ENCODE measurements around the gene MACF1.

MACF1 gene

DNA sequence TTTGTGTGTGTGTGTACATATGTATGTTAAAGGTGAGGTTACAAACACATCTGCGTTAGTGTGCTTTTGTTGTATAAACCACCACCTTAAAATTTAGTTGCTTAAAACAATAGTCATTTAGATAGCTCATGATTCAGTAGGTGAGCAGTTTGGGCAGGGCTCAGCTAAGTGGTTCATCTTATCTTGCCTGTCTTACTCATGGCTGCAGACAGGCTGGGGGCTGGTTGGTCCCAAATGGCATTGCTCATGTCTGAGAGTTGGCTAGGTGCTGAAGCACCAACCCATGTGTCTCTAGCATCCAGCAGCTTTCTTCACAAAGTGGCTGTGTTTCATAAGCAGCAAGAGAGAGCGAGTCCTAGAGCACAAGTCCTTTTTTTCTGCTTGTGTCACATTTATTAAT lies 91.4 kb downstream of the MACF1 start:
- Histone ChIP-seq H3K36me3 (ENCODE audit: control insufficient read depth in 1 of 2, insufficient read depth in 2 of 2, low read depth in 1 of 2, low read length in 2 of 2) (peaks cover 36 to 86% of the 10 kb centered on the region in 2 experiments), H3K14ac (ENCODE audit: low read length in 2 of 2) (no peak overlapping the region), H2AFZ (ENCODE audit: low read depth, low read length) (no peak overlapping the region), H3K79me1 (replicated peaks; ENCODE audit: low read length, poor library complexity, severe bottlenecking) (peaks cover 27% of the 10 kb centered on the region), H3K27ac (ENCODE audit: low read length, poor library complexity, severe bottlenecking) (no peak overlapping the region), H3K18ac (ENCODE audit: low read depth in 1 of 2, low read length in 2 of 2) (peak overlapping the region in 1 of 2 experiments; percentile 59), H2AK5ac (ENCODE audit: low read length, severe bottlenecking) (no peak overlapping the region), H2BK5ac (ENCODE audit: low read depth, low read length, poor library complexity, severe bottlenecking) (no peak overlapping the region), H2BK15ac (ENCODE audit: low read depth, poor library complexity, severe bottlenecking) (no peak overlapping the region), H3K4me3 (ENCODE audit: insufficient read depth in 1 of 2, low read depth in 1 of 2, low read length in 2 of 2) (no peak overlapping the region), H3K27me3 (ENCODE audit: control insufficient read depth in 1 of 2, insufficient read depth in 1 of 2, low read length in 2 of 2) (no peaks in the 10 kb centered on the region), H2BK120ac (ENCODE audit: low read depth, low read length) (no peak overlapping the region), H3K9ac (ENCODE audit: low read length) (no peak overlapping the region), H3K9me3 (ENCODE audit: control insufficient read depth, low read length) (peaks cover 13% of the 10 kb centered on the region), H3K4me2 (ENCODE audit: low read length, poor library complexity, severe bottlenecking) (no peak overlapping the region), H3K4me1 (ENCODE audit: control insufficient read depth, insufficient read depth, low read depth, low read length) (no peaks in the 10 kb centered on the region), H3K23ac (ENCODE audit: low read length in 2 of 2) (no peak overlapping the region), H4K91ac (ENCODE audit: low read length) (no peak overlapping the region), H4K8ac (ENCODE audit: low read length) (no peak overlapping the region), H2BK12ac (ENCODE audit: low read length in 2 of 2) (no peak overlapping the region), H3K4ac (ENCODE audit: low read depth in 1 of 2, low read length in 2 of 2) (no peak overlapping the region)
- WGBS, result 100% methylated on average over 1 of the region's 2 CpGs
- no peak for DNase-seq

DNA sequence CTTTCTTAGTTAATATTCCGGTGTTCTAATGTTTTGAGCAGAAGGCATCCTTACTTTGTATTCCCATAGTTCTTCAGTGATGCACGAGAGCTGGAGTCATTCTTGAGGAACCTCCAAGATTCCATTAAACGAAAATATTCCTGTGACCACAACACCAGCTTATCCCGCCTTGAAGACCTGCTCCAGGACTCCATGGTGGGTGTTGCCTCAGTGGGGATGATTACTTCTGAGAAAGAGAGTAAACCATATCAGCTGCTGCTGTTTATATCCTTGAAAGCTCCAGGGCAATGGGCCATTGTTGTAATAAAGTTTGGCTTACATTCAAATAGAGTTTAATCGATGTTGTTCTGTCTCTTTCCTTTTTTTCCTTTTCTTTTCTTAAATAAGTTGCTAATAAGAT lies 93.1 kb downstream of the MACF1 start:
- H4K91ac ChIP-seq (ENCODE audit: low read length), result no peak overlapping the region
- whole genome bisulfite sequencing, result 47% methylated on average over 3 of the region's 5 CpGs
- H3K4ac ChIP-seq (ENCODE audit: low read depth in 1 of 2, low read length in 2 of 2), result no peak overlapping the region
- H2BK120ac ChIP-seq (ENCODE audit: low read depth, low read length), result no peak overlapping the region
- H2BK12ac ChIP-seq (ENCODE audit: low read length in 2 of 2), result no peak overlapping the region
- no peaks in the 10 kb centered on the region for H3K27me3 ChIP-seq (ENCODE audit: control insufficient read depth in 1 of 2, insufficient read depth in 1 of 2, low read length in 2 of 2)
- no peak overlapping the region for H3K27ac ChIP-seq (ENCODE audit: low read length, poor library complexity, severe bottlenecking)
- H3K9me3 ChIP-seq (ENCODE audit: control insufficient read depth, low read length), result peaks cover 13% of the 10 kb centered on the region
- DNase-seq, result no peak
- H3K4me1 ChIP-seq (ENCODE audit: control insufficient read depth, insufficient read depth, low read depth, low read length), result no peaks in the 10 kb centered on the region
- H3K4me2 ChIP-seq (ENCODE audit: low read length, poor library complexity, severe bottlenecking), result no peak overlapping the region
- H3K4me3 ChIP-seq (ENCODE audit: insufficient read depth in 1 of 2, low read depth in 1 of 2, low read length in 2 of 2), result no peak overlapping the region
- peaks cover 19% of the 10 kb centered on the region for H3K79me1 ChIP-seq (replicated peaks; ENCODE audit: low read length, poor library complexity, severe bottlenecking)
- no peak overlapping the region for H3K23ac ChIP-seq (ENCODE audit: low read length in 2 of 2)
- H3K36me3 ChIP-seq (ENCODE audit: control insufficient read depth in 1 of 2, insufficient read depth in 2 of 2, low read depth in 1 of 2, low read length in 2 of 2), result peaks cover 40 to 87% of the 10 kb centered on the region in 2 experiments
- no peak overlapping the region for H2AFZ ChIP-seq (ENCODE audit: low read depth, low read length)
- H2BK15ac ChIP-seq (ENCODE audit: low read depth, poor library complexity, severe bottlenecking), result no peak overlapping the region
- no peak overlapping the region for H3K9ac ChIP-seq (ENCODE audit: low read length)
- no peak overlapping the region for H3K18ac ChIP-seq (ENCODE audit: low read depth in 1 of 2, low read length in 2 of 2)
- H3K14ac ChIP-seq (ENCODE audit: low read length in 2 of 2), result no peak overlapping the region
- no peak overlapping the region for H4K8ac ChIP-seq (ENCODE audit: low read length)
- H2AK5ac ChIP-seq (ENCODE audit: low read length, severe bottlenecking), result no peak overlapping the region
- no peak overlapping the region for H2BK5ac ChIP-seq (ENCODE audit: low read depth, low read length, poor library complexity, severe bottlenecking)

DNA sequence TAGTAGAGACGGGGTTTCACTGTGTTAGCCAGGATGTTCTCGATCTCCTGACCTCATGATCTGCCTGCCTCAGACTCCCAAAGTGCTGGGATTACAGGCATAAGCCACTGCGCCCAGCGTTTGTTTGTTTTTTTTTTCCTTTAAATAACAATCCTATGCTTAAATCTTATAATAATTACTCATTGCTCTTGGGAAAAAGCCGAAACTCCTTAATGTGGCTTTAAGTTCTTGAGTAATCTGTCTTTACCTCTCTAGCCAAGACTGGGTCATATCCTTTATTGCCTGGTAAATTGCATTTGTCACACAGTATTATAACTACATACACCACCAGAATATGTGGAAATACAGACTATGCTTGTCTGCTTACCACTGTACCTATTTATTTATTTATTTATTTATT lies 97.1 kb downstream of the MACF1 start:
- Histone ChIP-seq H3K27ac (ENCODE audit: low read length, poor library complexity, severe bottlenecking) (no peak overlapping the region), H3K79me1 (replicated peaks; ENCODE audit: low read length, poor library complexity, severe bottlenecking) (peaks cover 7% of the 10 kb centered on the region), H3K4me3 (ENCODE audit: insufficient read depth in 1 of 2, low read depth in 1 of 2, low read length in 2 of 2) (no peak overlapping the region), H3K4me1 (ENCODE audit: control insufficient read depth, insufficient read depth, low read depth, low read length) (no peaks in the 10 kb centered on the region), H2BK120ac (ENCODE audit: low read depth, low read length) (no peak overlapping the region), H3K18ac (ENCODE audit: low read depth in 1 of 2, low read length in 2 of 2) (no peak overlapping the region), H2AFZ (ENCODE audit: low read depth, low read length) (no peak overlapping the region), H3K4me2 (ENCODE audit: low read length, poor library complexity, severe bottlenecking) (no peak overlapping the region), H3K27me3 (ENCODE audit: control insufficient read depth in 1 of 2, insufficient read depth in 1 of 2, low read length in 2 of 2) (no peaks in the 10 kb centered on the region), H2AK5ac (ENCODE audit: low read length, severe bottlenecking) (no peak overlapping the region), H2BK5ac (ENCODE audit: low read depth, low read length, poor library complexity, severe bottlenecking) (no peak overlapping the region), H3K4ac (ENCODE audit: low read depth in 1 of 2, low read length in 2 of 2) (no peak overlapping the region), H2BK15ac (ENCODE audit: low read depth, poor library complexity, severe bottlenecking) (no peak overlapping the region), H3K14ac (ENCODE audit: low read length in 2 of 2) (no peak overlapping the region), H3K9me3 (ENCODE audit: control insufficient read depth, low read length) (no peaks in the 10 kb centered on the region), H2BK12ac (ENCODE audit: low read length in 2 of 2) (no peak overlapping the region), H3K9ac (ENCODE audit: low read length) (no peak overlapping the region), H3K23ac (ENCODE audit: low read length in 2 of 2) (no peak overlapping the region), H3K36me3 (ENCODE audit: control insufficient read depth in 1 of 2, insufficient read depth in 2 of 2, low read depth in 1 of 2, low read length in 2 of 2) (peaks cover 45 to 70% of the 10 kb centered on the region in 2 experiments), H4K8ac (ENCODE audit: low read length) (no peak overlapping the region), H4K91ac (ENCODE audit: low read length) (no peak overlapping the region)
- DNase-seq, result peak; percentile 53
- 61% methylated on average over 4 of the region's 5 CpGs for WGBS

DNA sequence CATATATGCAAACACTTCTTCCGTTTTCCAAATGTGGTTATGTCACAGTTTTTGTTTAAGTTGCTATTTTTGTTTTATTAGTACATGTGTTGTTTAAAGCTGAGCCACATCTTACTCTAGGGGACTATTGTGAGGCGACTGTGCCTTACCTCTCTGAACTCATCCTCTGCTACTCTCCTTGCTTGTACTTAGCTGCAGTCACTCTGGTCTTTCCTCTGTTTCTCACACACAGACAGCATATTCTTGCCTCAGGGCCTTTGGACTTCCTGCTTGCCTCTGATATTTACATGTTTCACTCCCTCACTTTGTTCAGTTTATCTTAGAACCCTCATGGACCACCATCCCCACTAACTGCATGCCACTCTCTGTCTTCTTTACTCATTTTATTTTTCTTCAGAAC lies 101.1 kb downstream of the MACF1 start:
- Histone ChIP-seq H2BK15ac (ENCODE audit: low read depth, poor library complexity, severe bottlenecking) (no peak overlapping the region), H2AK5ac (ENCODE audit: low read length, severe bottlenecking) (no peak overlapping the region), H3K9ac (ENCODE audit: low read length) (no peak overlapping the region), H3K4me1 (ENCODE audit: control insufficient read depth, insufficient read depth, low read depth, low read length) (no peaks in the 10 kb centered on the region), H3K23ac (ENCODE audit: low read length in 2 of 2) (no peak overlapping the region), H4K8ac (ENCODE audit: low read length) (no peak overlapping the region), H3K4me2 (ENCODE audit: low read length, poor library complexity, severe bottlenecking) (no peak overlapping the region), H2BK120ac (ENCODE audit: low read depth, low read length) (no peak overlapping the region), H2BK12ac (ENCODE audit: low read length in 2 of 2) (no peak overlapping the region), H3K79me1 (replicated peaks; ENCODE audit: low read length, poor library complexity, severe bottlenecking) (peaks cover 10% of the 10 kb centered on the region), H2BK5ac (ENCODE audit: low read depth, low read length, poor library complexity, severe bottlenecking) (no peak overlapping the region), H3K9me3 (ENCODE audit: control insufficient read depth, low read length) (no peaks in the 10 kb centered on the region), H3K14ac (ENCODE audit: low read length in 2 of 2) (no peak overlapping the region), H3K18ac (ENCODE audit: low read depth in 1 of 2, low read length in 2 of 2) (no peak overlapping the region), H3K36me3 (ENCODE audit: control insufficient read depth in 1 of 2, insufficient read depth in 2 of 2, low read depth in 1 of 2, low read length in 2 of 2) (peaks cover 36 to 53% of the 10 kb centered on the region in 2 experiments), H3K27me3 (ENCODE audit: control insufficient read depth in 1 of 2, insufficient read depth in 1 of 2, low read length in 2 of 2) (no peaks in the 10 kb centered on the region), H2AFZ (ENCODE audit: low read depth, low read length) (no peak overlapping the region), H4K91ac (ENCODE audit: low read length) (no peak overlapping the region), H3K4ac (ENCODE audit: low read depth in 1 of 2, low read length in 2 of 2) (no peak overlapping the region), H3K4me3 (ENCODE audit: insufficient read depth in 1 of 2, low read depth in 1 of 2, low read length in 2 of 2) (no peak overlapping the region), H3K27ac (ENCODE audit: low read length, poor library complexity, severe bottlenecking) (no peak overlapping the region)
- no peak for DNase-seq
- WGBS, result 92% methylated on average over 1 of the region's 2 CpGs

Data from mesenchymal stem cell (in vitro differentiated cells and primary cell).